WI38 (cell line): ENCODE measurements around the gene CALU.
A peak's percentile ranks its signal among the peaks of the same experiment; 100 is the strongest.

Experiments used
- H3K4me3 ChIP-seq: 2 replicates; pipeline ENCODE4 v1.5.1; 2011; ENCODE audit warnings: low read depth, mild to moderate bottlenecking, control low read depth, low read length
- CTCF ChIP-seq: IDR thresholded peaks from 2 replicates; pipeline ENCODE4 v1.5.1; 2012; ENCODE audit warnings: low read depth, mild to moderate bottlenecking, control low read depth, low read length

CALU gene

GRCh38 chr7:128732521-128733277 is 6.5 kb upstream of the CALU start:
- no peak for TF ChIP-seq CTCF
- no peak overlapping the region for H3K4me3 ChIP-seq

GRCh38 chr7:128733278-128733645 is 5.9 kb upstream of the CALU start:
- H3K4me3 ChIP-seq, result no peak overlapping the region
- no peak for TF ChIP-seq CTCF

GRCh38 chr7:128734890-128735289 is 4.3 kb upstream of the CALU start:
- H3K4me3 ChIP-seq, result no peak overlapping the region
- TF ChIP-seq CTCF, result no peak

- H3K4me3 ChIP-seq, result no peak overlapping the region
- TF ChIP-seq CTCF, result no peak
Observed at GRCh38 chr7:128735436-128735835, 3.7 kb upstream of the CALU start.

GRCh38 chr7:128737441-128737840 is 1.7 kb upstream of the CALU start:
- TF ChIP-seq CTCF, result no peak
- H3K4me3 ChIP-seq, result no peak overlapping the region

- H3K4me3 ChIP-seq, result peak overlapping the region; percentile 81
- TF ChIP-seq CTCF, result no peak
Observed at GRCh38 chr7:128737867-128738385, 1.2 kb upstream of the CALU start.

- peak overlapping the region; percentile 81 for H3K4me3 ChIP-seq
- no peak for TF ChIP-seq CTCF
Observed at GRCh38 chr7:128738570-128739047, 550 bp upstream of the CALU start.
